ENCODE results near the gene CRTAP.
"Not testable (repeated sequence)": the region's sequence is repeated elsewhere in the genome, so short reads cannot be mapped to it uniquely, and the experiment has no call there.

CRTAP gene

GRCh38 chr3:33099109-33099645 is 14.6 kb upstream of the CRTAP start:
- FAIRE-seq, result no peak

DNA sequence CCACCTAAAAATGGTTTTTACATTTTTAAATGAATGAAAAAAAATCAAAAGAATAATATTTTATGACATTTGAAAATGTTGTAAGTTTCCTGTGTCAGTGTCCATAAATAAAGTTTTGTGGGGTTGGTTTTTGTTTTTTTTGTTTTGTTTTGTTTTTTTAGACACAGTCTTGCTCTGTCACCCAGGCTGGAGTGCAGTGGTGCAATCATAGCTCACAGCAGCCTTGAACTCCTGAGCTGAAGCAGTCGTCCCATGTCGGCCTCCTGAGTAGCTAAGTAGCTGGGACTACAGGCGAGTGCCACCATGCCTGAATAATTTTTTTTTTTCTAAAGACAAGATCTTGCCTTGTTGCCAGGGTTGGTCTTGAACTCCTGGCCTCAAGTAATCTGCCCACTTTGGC is 14.1 kb upstream of the CRTAP start:
- DNase-seq (ENCODE audit: insufficient read length, low spot score) (no peak), FAIRE-seq (no peak)

More at GRCh38 chr3:33099109-33099645, 14.6 kb upstream of the CRTAP start:
- no peak for DNase-seq (ENCODE audit: insufficient read length, low spot score)

DNA sequence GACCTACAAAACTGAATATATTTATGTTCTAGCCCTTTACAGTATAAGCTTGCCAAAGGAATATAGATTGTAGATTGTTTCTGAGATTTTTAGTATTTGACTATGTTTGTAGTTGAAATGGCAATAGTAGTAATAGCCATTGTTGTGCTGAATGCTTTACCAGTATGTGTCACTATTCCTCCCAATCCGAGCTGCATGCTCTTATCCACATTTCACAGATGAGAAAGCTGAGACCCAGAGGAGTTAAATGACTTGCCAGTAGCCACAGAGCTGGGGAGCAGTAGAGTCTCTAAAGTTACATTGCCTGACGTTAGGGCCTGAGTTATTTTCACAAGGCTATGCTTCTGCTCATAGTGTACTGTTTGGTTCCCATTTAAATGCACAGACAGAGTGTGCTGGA is 13.6 kb upstream of the CRTAP start:
- FAIRE-seq (no peak), DNase-seq (ENCODE audit: insufficient read length, low spot score) (no peak)

GRCh38 chr3:33103034-33103433 is 10.8 kb upstream of the CRTAP start:
- no peak for DNase-seq (ENCODE audit: insufficient read length, low spot score)
- FAIRE-seq, result no peak

GRCh38 chr3:33103480-33103879 is 10.3 kb upstream of the CRTAP start:
- no peak for FAIRE-seq
- no peak for DNase-seq (ENCODE audit: insufficient read length, low spot score)

GRCh38 chr3:33104803-33105202 is 9.0 kb upstream of the CRTAP start:
- DNase-seq (ENCODE audit: insufficient read length, low spot score), result no peak
- no peak for FAIRE-seq

DNA sequence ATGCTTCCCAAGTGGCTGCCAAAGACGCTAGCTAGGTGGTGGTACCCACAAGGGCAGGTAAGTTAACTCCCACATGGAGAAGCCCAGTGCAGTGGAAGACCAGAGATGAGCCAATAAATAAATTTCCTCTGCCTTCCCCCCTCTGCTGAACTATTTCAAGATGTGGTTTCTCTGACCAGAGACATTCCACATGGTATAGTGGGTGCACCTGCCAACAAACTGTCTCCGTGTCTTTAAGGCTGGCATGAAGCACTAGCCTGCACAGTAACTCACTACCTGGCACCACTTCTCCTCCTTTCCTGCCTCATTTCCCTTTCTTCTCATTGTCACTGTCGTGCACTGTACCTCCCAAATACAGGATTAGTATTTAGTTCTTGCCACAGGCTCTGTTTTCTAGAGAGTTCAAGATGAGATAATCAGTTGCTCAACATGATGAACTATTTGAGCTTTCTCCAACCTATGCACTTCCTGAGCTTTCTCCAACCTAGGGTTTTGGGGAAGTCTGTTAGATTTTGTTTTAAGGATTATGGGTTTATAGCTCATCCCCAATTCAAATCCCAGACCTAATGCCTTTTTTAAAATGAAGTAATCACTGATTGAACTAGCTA is 8.4 kb upstream of the CRTAP start:
- FAIRE-seq (peak; percentile 14), DNase-seq (ENCODE audit: insufficient read length, low spot score) (no peak)

GRCh38 chr3:33106854-33107253 is 7.0 kb upstream of the CRTAP start:
- not testable (repeated sequence) for FAIRE-seq; DNase-seq (ENCODE audit: insufficient read length, low spot score)

DNA sequence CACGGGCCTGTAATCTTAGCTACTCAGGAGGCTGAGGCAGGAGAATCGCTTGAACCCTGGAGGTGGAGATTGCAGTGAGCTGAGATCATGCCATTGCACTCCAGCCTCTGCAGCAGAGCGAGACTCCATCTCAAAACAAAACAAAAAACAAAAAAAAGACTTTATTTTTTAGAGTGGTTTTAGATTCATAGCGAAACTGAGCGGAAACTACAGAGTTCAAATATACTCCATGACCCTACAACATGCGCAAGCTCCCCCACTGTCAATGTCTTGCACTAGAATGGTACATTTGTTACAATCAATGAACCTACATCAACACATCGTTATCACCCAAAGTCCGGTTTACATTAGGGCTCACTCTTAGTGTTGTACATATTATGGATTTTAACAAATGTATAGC is 2.2 kb upstream of the CRTAP start:
- DNase-seq (ENCODE audit: insufficient read length, low spot score) (no peak), FAIRE-seq (peak; percentile 61)

DNA sequence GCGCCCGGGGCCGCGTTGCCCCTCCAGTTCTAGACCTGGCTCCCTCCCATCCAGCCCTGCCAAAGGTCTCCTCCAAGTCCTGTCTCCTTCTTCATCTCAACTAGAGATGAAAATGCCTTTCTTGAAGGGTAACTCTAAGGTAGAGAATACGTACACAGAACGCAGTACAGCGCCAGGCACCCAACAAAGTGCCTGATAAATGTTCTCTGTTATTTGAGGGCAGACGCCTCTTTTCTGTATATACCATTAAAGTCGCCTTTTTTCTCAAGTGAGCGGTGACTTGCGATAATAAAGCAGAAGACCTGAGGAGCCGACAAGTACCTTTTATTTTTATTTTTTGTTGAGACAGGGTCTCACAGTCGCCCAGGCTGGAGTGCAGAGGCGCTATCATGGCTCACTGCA is 809 bp downstream of the CRTAP start:
- DNase-seq (ENCODE audit: insufficient read length, low spot score), result no peak
- FAIRE-seq, result no peak

- FAIRE-seq (peak; percentile 66), DNase-seq (ENCODE audit: insufficient read length, low spot score) (no peak)
Observed at GRCh38 chr3:33115024-33115768, 1.4 kb downstream of the CRTAP start.

DNA sequence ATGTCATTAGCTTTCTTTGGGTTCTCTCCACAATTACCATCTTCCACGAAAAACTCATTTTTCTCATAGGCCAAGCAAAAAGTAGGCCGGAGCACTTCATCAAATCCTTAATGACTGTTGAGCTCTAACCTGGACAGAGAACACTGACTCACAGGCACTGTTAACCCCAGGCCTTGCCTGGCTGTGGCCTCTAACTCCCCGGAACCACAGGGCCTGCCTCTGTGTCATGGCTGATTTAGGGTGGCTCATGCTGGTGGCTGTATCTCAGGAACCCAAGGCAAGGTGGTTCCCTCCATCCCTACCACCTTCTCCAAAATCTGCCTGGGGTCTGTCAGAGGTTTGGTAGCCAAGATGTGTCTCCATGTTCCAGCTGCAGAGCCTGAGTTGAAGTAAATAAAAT is 3.6 kb downstream of the CRTAP start:
- no peak for FAIRE-seq

DNA sequence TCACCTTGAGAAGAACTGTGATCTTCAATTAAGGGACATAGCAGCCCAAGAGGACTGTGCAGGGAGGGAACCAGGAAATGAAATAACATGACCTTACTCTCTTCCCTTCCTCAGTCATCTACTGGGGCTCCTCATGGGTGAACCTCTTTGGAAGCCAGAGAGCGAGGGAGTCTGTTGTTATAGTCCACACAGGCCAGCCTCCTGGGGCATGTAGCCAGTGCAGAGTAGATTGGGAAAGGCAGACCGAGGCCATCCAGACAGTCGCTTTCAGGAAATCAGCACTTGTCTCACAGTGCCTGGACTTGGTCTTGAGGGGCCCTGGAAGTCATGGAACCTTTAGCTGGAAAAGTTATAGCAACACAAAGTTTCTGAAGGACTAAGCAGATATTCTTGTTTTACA is 6.1 kb downstream of the CRTAP start:
- DNase-seq (ENCODE audit: insufficient read length, low spot score) (no peak), FAIRE-seq (no peak)

More for the DNA sequence above, 3.6 kb downstream of the CRTAP start:
- DNase-seq (ENCODE audit: insufficient read length, low spot score), result no peak

DNA sequence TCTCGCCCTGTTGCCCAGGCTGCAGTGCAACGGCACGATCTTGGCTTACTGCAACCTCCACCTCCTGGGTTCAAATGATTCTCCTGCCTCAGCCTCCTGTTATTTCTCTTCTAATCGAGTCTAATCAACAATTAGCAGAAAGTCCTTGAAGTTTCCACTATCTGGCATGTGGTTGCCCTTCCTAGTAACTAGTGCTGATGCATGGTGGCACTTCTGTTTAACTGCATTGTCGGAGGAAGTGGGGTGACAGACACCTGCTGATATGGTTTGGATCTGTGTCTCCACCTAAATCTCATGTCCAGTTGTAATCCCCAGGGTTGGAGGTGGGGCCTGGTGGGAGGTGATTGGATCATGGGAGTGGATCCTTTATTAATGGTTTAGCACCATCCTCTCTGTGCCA is 9.2 kb downstream of the CRTAP start:
- DNase-seq (ENCODE audit: insufficient read length, low spot score), result no peak
- FAIRE-seq, result no peak

- FAIRE-seq, result no peak
- no peak for DNase-seq (ENCODE audit: insufficient read length, low spot score)
Observed at GRCh38 chr3:33124638-33125037, 10.8 kb downstream of the CRTAP start.

DNA sequence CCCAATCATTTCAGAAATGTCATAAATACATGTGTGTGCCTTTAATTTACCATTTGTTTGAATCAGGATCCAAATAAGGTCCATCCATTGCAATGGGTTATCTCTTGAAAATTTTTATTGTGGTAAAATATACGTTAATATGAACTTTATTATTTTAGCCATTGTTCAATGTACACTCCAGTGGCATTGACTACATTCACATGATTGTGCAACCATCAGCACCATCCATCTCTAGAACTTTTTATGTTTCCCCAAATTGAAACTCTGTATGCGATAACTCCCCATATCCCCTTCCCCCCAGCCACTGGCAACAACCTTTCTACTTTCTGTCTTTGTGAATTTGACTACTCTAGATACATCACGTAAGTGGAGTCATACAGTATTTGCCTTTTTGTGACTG is 12.0 kb downstream of the CRTAP start:
- DNase-seq (ENCODE audit: insufficient read length, low spot score) (no peak), FAIRE-seq (no peak)

- no peak for FAIRE-seq
Observed at GRCh38 chr3:33128706-33129105, 14.9 kb downstream of the CRTAP start.

DNA sequence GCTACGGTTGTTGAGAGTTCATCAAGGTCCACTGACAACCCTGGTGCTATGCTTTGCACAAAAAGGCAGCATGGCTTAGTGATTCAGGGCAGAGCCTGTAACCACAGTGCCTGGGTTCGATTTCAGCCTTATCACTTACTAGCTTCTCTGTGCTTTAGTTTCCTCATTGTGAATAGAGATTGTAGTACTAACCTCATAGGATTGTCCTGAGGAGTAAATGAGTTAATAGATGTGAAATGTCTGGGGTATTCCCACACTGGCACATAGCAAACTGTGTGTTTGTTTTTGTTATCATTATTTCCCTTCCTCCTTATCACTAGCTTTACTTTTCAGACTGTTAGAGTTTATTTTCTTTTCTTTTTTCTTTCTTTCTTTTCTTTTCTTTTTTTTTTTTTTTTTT is 16.3 kb downstream of the CRTAP start:
- DNase-seq (ENCODE audit: insufficient read length, low spot score), result no peak
- no peak for FAIRE-seq

More at GRCh38 chr3:33128706-33129105, 14.9 kb downstream of the CRTAP start:
- no peak for DNase-seq (ENCODE audit: insufficient read length, low spot score)

GRCh38 chr3:33131331-33132018 is 17.7 kb downstream of the CRTAP start:
- DNase-seq (ENCODE audit: insufficient read length, low spot score) (peak; percentile 36), FAIRE-seq (peak; percentile 91)

GRCh38 chr3:33132019-33132360 is 18.2 kb downstream of the CRTAP start:
- FAIRE-seq (no peak), DNase-seq (ENCODE audit: insufficient read length, low spot score) (no peak)

- DNase-seq (ENCODE audit: insufficient read length, low spot score), result no peak
Observed at GRCh38 chr3:33134026-33134625, 20.3 kb downstream of the CRTAP start.

More at GRCh38 chr3:33134026-33134625, 20.3 kb downstream of the CRTAP start:
- FAIRE-seq, result no peak
